DND-41 (cell line): ENCODE measurements around the gene PRKCE.

ENCODE experiments used
- ATAC-seq: fragments of 200-7000 bp; cut with Tn5 transposase; 3 replicates; pipeline ENCODE4 v1.9.1; 2021; ENCODE audit warnings: low read depth; ENCODE audit not compliant: insufficient read depth
- DNase-seq: peaks from one replicate; pipeline ENCODE4 v3.0.0-alpha.2; 2020
- H2AFZ ChIP-seq: 2 replicates; pipeline ENCODE4 v1.6.0; 2012; ENCODE audit warnings: low read depth, low read length
- H3K27ac ChIP-seq: 2 replicates; pipeline ENCODE4 v1.5.1; 2012; ENCODE audit warnings: low read length, inconsistent platforms
- H3K27me3 ChIP-seq: fragments of 200-600 bp; sonication (generic); 2 replicates; pipeline ENCODE4 v1.6.0; 2012; ENCODE audit warnings: low read length, mild to moderate bottlenecking, inconsistent platforms; ENCODE audit not compliant: insufficient read depth, poor library complexity
- H3K36me3 ChIP-seq: 2 replicates; pipeline ENCODE4 v1.5.1; 2012; ENCODE audit warnings: low read length, inconsistent platforms; ENCODE audit not compliant: insufficient read depth
- H3K4me1 ChIP-seq: 2 replicates; pipeline ENCODE4 v1.5.1; 2012; ENCODE audit warnings: mild to moderate bottlenecking, low read length; ENCODE audit not compliant: insufficient read depth
- H3K4me2 ChIP-seq: 2 replicates; pipeline ENCODE4 v1.6.0; 2012; ENCODE audit warnings: mild to moderate bottlenecking, moderate library complexity, low read length, inconsistent platforms; ENCODE audit not compliant: insufficient read depth
- H3K4me3 ChIP-seq, 2 experiments: fragments of 200-600 bp in 1 of 2; shearing (Covaris generic) in 1 of 2; 2 replicates each; pipeline ENCODE4 v1.5.1; 2012 to 2016; ENCODE audit warnings: inconsistent platforms in 2 of 2, low read length in 2 of 2, mild to moderate bottlenecking in 2 of 2, low read depth in 1 of 2, moderate library complexity in 1 of 2
- H3K79me2 ChIP-seq: 2 replicates; pipeline ENCODE4 v1.6.0; 2012; ENCODE audit warnings: low read length, inconsistent platforms; ENCODE audit not compliant: insufficient read depth
- H3K9ac ChIP-seq: 2 replicates; pipeline ENCODE4 v1.6.0; 2012; ENCODE audit warnings: low read depth, mild to moderate bottlenecking, inconsistent platforms, low read length, moderate library complexity
- H3K9me3 ChIP-seq: 2 replicates; pipeline ENCODE4 v1.5.1; 2012; ENCODE audit warnings: low read length, moderate library complexity, mild to moderate bottlenecking, inconsistent platforms; ENCODE audit not compliant: insufficient read depth, severe bottlenecking
- H4K20me1 ChIP-seq: 2 replicates; pipeline ENCODE4 v1.6.0; 2012; ENCODE audit warnings: low read length; ENCODE audit not compliant: insufficient read depth
- EZH2 ChIP-seq: IDR thresholded peaks from 3 replicates; pipeline ENCODE4 v1.6.1; 2012; ENCODE audit warnings: borderline replicate concordance, low read depth, mild to moderate bottlenecking, moderate library complexity, low read length, inconsistent platforms; ENCODE audit not compliant: severe bottlenecking
- TF ChIP-seq, protein P1 (sequence below): IDR thresholded peaks from 2 replicates; pipeline ENCODE4 v1.5.1; 2012; ENCODE audit warnings: borderline replicate concordance, low read length, moderate library complexity, mild to moderate bottlenecking; ENCODE audit not compliant: poor library complexity, severe bottlenecking; ENCODE audit errors: extremely low read depth

Gene PRKCE

DNA sequence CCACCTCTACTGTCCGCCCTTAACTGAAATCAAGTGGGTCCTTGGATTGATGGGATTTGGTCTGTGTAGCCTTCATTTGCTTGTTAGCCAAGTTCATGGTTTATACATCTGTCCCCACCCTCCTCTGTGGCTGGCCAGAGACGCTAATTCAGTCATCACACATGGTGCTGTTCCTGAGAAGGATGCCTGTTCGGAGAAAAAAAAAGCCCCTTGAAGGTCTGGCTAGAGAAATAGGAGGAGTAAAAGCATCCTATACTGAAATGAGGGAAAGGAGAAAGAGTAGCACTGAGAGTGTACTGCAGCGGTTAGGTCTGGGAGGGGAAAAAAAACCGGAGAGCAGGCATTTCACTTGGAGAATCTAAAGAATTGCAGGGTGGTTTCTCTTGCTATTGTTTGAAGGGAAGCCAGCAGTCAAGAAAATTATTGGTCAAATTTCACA lies 465.1 kb downstream of the PRKCE start:
- Histone ChIP-seq H3K36me3 (no peaks in the 10 kb centered on the region), H3K27me3 (no peaks in the 10 kb centered on the region), H3K9ac (no peak overlapping the region), H3K27ac (no peak overlapping the region), H3K4me1 (no peaks in the 10 kb centered on the region), H3K4me2 (no peak overlapping the region), H2AFZ (no peak overlapping the region), H3K9me3 (no peaks in the 10 kb centered on the region), H3K4me3 (no peak overlapping the region), H4K20me1 (no peaks in the 10 kb centered on the region), H3K79me2 (no peaks in the 10 kb centered on the region)
- TF ChIP-seq, protein P1, sequence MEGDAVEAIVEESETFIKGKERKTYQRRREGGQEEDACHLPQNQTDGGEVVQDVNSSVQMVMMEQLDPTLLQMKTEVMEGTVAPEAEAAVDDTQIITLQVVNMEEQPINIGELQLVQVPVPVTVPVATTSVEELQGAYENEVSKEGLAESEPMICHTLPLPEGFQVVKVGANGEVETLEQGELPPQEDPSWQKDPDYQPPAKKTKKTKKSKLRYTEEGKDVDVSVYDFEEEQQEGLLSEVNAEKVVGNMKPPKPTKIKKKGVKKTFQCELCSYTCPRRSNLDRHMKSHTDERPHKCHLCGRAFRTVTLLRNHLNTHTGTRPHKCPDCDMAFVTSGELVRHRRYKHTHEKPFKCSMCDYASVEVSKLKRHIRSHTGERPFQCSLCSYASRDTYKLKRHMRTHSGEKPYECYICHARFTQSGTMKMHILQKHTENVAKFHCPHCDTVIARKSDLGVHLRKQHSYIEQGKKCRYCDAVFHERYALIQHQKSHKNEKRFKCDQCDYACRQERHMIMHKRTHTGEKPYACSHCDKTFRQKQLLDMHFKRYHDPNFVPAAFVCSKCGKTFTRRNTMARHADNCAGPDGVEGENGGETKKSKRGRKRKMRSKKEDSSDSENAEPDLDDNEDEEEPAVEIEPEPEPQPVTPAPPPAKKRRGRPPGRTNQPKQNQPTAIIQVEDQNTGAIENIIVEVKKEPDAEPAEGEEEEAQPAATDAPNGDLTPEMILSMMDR: no peak
- TF ChIP-seq EZH2: no peak
- DNase-seq (no peak), ATAC-seq (no peak)

DNA sequence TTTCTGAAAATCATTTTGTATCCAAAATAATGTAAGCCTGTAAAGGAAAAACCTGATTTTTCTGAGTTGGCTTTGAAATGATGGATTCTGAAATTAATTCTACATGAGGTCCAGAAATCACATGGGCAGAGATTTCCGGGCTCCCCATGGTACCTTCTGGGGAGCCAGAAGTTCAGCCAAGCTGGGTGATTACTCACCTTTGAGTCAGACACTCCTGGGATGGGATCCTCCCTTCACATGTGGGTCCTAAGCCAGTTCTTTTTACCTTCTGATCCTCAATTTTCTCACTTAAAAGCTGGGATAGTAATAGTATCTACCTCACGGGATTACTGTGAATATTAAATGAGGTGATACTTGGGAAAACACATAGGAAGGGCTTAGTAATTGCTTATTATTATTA lies 465.9 kb downstream of the PRKCE start:
- TF ChIP-seq, protein P1: no peak
- no peak for TF ChIP-seq EZH2
- DNase-seq: no peak
- H3K4me1 ChIP-seq: no peaks in the 10 kb centered on the region
- no peak for ATAC-seq
- H3K27me3 ChIP-seq: no peaks in the 10 kb centered on the region
- H3K9me3 ChIP-seq: no peaks in the 10 kb centered on the region
- H4K20me1 ChIP-seq: no peaks in the 10 kb centered on the region
- H3K79me2 ChIP-seq: no peaks in the 10 kb centered on the region
- H3K27ac ChIP-seq: no peak overlapping the region
- no peak overlapping the region for H3K4me2 ChIP-seq
- H3K4me3 ChIP-seq: no peak overlapping the region
- no peaks in the 10 kb centered on the region for H3K36me3 ChIP-seq
- no peak overlapping the region for H3K9ac ChIP-seq
- H2AFZ ChIP-seq: no peak overlapping the region

DNA sequence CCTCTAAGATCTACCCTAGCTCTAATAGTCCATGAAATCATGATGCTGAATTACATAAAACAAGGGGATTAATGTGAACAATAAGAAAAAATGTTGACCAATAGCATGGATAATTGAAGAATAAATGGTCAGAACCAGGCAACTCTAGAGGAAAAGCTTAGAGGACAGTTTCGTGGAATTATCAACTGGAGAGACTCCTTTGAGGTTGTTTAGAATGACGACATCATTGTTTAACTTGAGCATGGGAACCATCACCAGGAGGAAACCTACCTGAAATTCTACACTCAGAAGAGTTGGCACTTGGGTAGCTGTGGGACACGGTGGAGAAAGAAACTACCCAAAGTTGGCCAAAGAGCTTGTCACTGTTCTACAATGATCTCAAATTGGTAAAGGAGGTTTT lies 466.5 kb downstream of the PRKCE start:
- H3K4me2 ChIP-seq: no peak overlapping the region
- TF ChIP-seq, protein P1: no peak
- TF ChIP-seq EZH2: no peak
- H4K20me1 ChIP-seq: no peaks in the 10 kb centered on the region
- DNase-seq (no peak), ATAC-seq (no peak)
- no peak overlapping the region for H3K4me3 ChIP-seq
- H3K4me1 ChIP-seq: no peaks in the 10 kb centered on the region
- no peak overlapping the region for H3K9ac ChIP-seq
- no peaks in the 10 kb centered on the region for H3K79me2 ChIP-seq
- H3K27ac ChIP-seq: no peak overlapping the region
- no peaks in the 10 kb centered on the region for H3K36me3 ChIP-seq
- H3K27me3 ChIP-seq: no peaks in the 10 kb centered on the region
- H2AFZ ChIP-seq: no peak overlapping the region
- no peaks in the 10 kb centered on the region for H3K9me3 ChIP-seq

DNA sequence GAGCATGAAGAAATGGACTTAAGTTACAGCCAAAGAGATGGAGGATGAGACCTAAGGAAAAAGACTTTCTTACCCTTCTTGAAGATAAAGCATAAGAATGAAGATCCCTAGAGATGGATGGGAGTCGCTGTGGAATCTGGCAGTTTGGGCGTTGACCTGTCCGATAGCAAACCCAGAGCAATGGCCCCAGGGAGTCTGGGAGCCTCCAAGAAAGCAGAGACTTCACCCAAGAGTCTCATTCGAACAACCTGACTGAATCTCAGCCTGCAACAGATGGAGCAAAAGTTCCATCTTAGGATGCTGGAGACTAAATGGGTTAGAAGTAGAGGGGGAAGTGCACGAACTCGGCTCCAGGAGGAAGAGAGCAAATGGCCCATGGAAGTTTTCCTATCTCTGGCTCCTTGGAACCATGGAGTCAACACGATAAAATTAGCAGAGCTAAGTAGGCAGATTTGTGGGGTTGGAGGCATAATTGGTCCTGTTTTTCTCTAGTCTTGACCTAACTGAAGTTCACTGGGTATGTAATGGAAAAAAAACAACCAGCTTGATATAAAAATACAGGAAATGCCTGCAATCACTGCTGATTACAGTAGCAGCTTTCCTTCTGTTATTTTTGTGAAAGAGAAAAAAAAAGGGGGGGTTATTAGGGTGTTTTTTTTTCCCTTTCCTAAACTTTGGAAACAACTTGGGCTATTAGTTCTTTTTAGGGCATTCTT lies 467.3 kb downstream of the PRKCE start:
- no peak for DNase-seq
- no peak for ATAC-seq
- Histone ChIP-seq H3K4me1 (no peaks in the 10 kb centered on the region), H4K20me1 (no peaks in the 10 kb centered on the region), H3K4me3 (no peak overlapping the region), H3K9me3 (no peaks in the 10 kb centered on the region), H3K4me2 (no peak overlapping the region), H3K79me2 (no peaks in the 10 kb centered on the region), H3K27me3 (no peaks in the 10 kb centered on the region), H2AFZ (no peak overlapping the region), H3K36me3 (no peaks in the 10 kb centered on the region), H3K27ac (no peak overlapping the region), H3K9ac (no peak overlapping the region)
- TF ChIP-seq, protein P1: no peak
- TF ChIP-seq EZH2: no peak
